Activated B cell treated with CpG ODN at 0.5 μM for 24 hours (primary cell): Measurements from ENCODE around the gene BAZ1A. TPM values are rescaled to one million over a fixed set of nuclear protein-coding genes. Genes with fewer than 3 reads are reported as not detected.

Source experiments
- ATAC-seq: fragments of 200-7000 bp; cut with Tn5 transposase; one replicate; pipeline ENCODE4 v1.10.0; 2021; ENCODE audit warnings: low read depth, mild to moderate bottlenecking, moderate library complexity
- CTCF ChIA-PET: fragments of 350-600 bp; sonication (Branson Sonifier 250); formaldehyde crosslinking; loops from one replicate; lab custom pipeline; 2021; ENCODE audit warnings: antibody characterized with exemption; lab: Charles Lee
- POLR2A ChIA-PET: fragments of 350-600 bp; sonication (Branson Sonifier 250); formaldehyde crosslinking; loops from one replicate; lab custom pipeline; 2021; ENCODE audit warnings: antibody characterized with exemption; lab: Charles Lee
- DNase-seq: peaks from one replicate; pipeline ENCODE4 v3.0.0; 2022
- H3K27ac Mint-ChIP-seq: one replicate; pipeline ENCODE4 v1.8.0; 2020; ENCODE audit warnings: mixed read lengths
- H3K27me3 Mint-ChIP-seq: one replicate; pipeline ENCODE4 v1.8.0; 2021; ENCODE audit warnings: mixed read lengths
- H3K36me3 Mint-ChIP-seq: one replicate; pipeline ENCODE4 v1.8.0; 2021; ENCODE audit warnings: low read depth, mixed read lengths
- H3K4me1 Mint-ChIP-seq: one replicate; pipeline ENCODE4 v1.8.0; 2021; ENCODE audit warnings: mixed read lengths
- H3K4me3 Mint-ChIP-seq: one replicate; pipeline ENCODE4 v1.8.0; 2020; ENCODE audit warnings: mild to moderate bottlenecking, mixed read lengths
- H3K9me3 Mint-ChIP-seq: one replicate; pipeline ENCODE4 v1.8.0; 2020; ENCODE audit warnings: mixed read lengths
- CTCF ChIP-seq: fragments of 200-600 bp; IDR thresholded peaks from one replicate; pipeline ENCODE4 v1.8.0; 2022; ENCODE audit warnings: antibody characterized with exemption, mild to moderate bottlenecking
- intact Hi-C: fragments of 100-400 bp; cut with micrococcal nuclease; formaldehyde crosslinking; loops from one replicate; pipeline ENCODE4 v1.15.1; 2024
- total RNA-seq: library from RNA; stranded (reverse); gene quantifications from 2 replicates; pipeline ENCODE4 v1.2.3, GENCODE V29; 2022

BAZ1A gene
- total RNA-seq, 1 donor from 2014 or later, result 55.9 TPM

GRCh38 chr14:34837801-34838322 lies 37.3 kb downstream of the BAZ1A start:
- POLR2A ChIA-PET, result no interaction called here
- Mint-ChIP-seq H3K4me3 (no peak overlapping the region), H3K36me3 (peaks cover 30% of the 10 kb centered on the region), H3K9me3 (no peaks in the 10 kb centered on the region), H3K27ac (no peak overlapping the region), H3K27me3 (no peaks in the 10 kb centered on the region), H3K4me1 (peaks cover 28% of the 10 kb centered on the region)
- DNase-seq, result no peak
- intact Hi-C loops, result loop anchor here (2.0 kb wide), 1 partner anchor 15 kb away; no protein-coding TSS in a partner anchor
- ATAC-seq, result no peak
- no peak for TF ChIP-seq CTCF
- CTCF ChIA-PET, result no interaction called here

- Mint-ChIP-seq H3K27me3 (no peaks in the 10 kb centered on the region), H3K4me1 (peaks cover 40% of the 10 kb centered on the region), H3K9me3 (no peaks in the 10 kb centered on the region), H3K27ac (no peak overlapping the region), H3K4me3 (no peak overlapping the region), H3K36me3 (peaks cover 22% of the 10 kb centered on the region)
- ATAC-seq, result no peak
- no peak for TF ChIP-seq CTCF
- ChIA-PET POLR2A (no interaction called here), CTCF (no interaction called here)
- DNase-seq, result no peak
- intact Hi-C loops, result no loop called here
Measured at GRCh38 chr14:34835312-34835711, 39.8 kb downstream of the BAZ1A start.

GRCh38 chr14:34833549-34834523 lies 41.3 kb downstream of the BAZ1A start:
- H3K4me3 Mint-ChIP-seq, result peak overlapping the region; percentile 0
- H3K27me3 Mint-ChIP-seq, result no peaks in the 10 kb centered on the region
- no peak for TF ChIP-seq CTCF
- POLR2A ChIA-PET, result no interaction called here
- ATAC-seq (no peak), DNase-seq (no peak)
- H3K36me3 Mint-ChIP-seq, result peaks cover 23% of the 10 kb centered on the region
- CTCF ChIA-PET, result no interaction called here
- intact Hi-C loops, result no loop called here
- peak overlapping the region; percentile 22 for H3K27ac Mint-ChIP-seq
- H3K9me3 Mint-ChIP-seq, result no peaks in the 10 kb centered on the region
- H3K4me1 Mint-ChIP-seq, result peaks cover 47% of the 10 kb centered on the region

GRCh38 chr14:34826661-34827060 lies 48.5 kb downstream of the BAZ1A start:
- H3K4me3 Mint-ChIP-seq, result no peak overlapping the region
- H3K27me3 Mint-ChIP-seq, result no peaks in the 10 kb centered on the region
- DNase-seq, result no peak
- TF ChIP-seq CTCF, result no peak
- no peaks in the 10 kb centered on the region for H3K9me3 Mint-ChIP-seq
- intact Hi-C loops, result no loop called here
- ATAC-seq, result no peak
- CTCF ChIA-PET, result interaction anchor here (1.0 kb wide), 1 partner anchor 26 kb away, joined by 4 read pairs; no protein-coding TSS in a partner anchor
- H3K4me1 Mint-ChIP-seq, result peaks cover 14% of the 10 kb centered on the region
- peaks cover 70% of the 10 kb centered on the region for H3K36me3 Mint-ChIP-seq
- no peak overlapping the region for H3K27ac Mint-ChIP-seq
- POLR2A ChIA-PET, result no interaction called here

GRCh38 chr14:34824826-34825225 lies 50.3 kb downstream of the BAZ1A start:
- ATAC-seq (no peak), DNase-seq (no peak)
- H3K4me1 Mint-ChIP-seq, result peaks cover 7% of the 10 kb centered on the region
- no peaks in the 10 kb centered on the region for H3K9me3 Mint-ChIP-seq
- peaks cover 76% of the 10 kb centered on the region for H3K36me3 Mint-ChIP-seq
- intact Hi-C loops, result no loop called here
- TF ChIP-seq CTCF, result no peak
- no peaks in the 10 kb centered on the region for H3K27me3 Mint-ChIP-seq
- CTCF ChIA-PET, result no interaction called here
- H3K27ac Mint-ChIP-seq, result no peak overlapping the region
- no peak overlapping the region for H3K4me3 Mint-ChIP-seq
- POLR2A ChIA-PET, result no interaction called here
